Stomach (tissue), 9 donors: ENCODE results near the gene DLL4. TPM values are rescaled to one million over a fixed set of nuclear protein-coding genes. Genes with fewer than 3 reads are reported as not detected.
"Not testable (repeated sequence)": the region's sequence is repeated elsewhere in the genome, so short reads cannot be mapped to it uniquely, and the experiment has no call there.

Experiments used
- DNase-seq, 2 donors: peaks; one replicate each; pipeline versions ENCODE4 v3.0.0 to v3.0.0-alpha.2; 2013 to 2019
- H3K27ac ChIP-seq, 5 donors: fragments of 200-600 bp in 4 of 5; sonication (generic) in 4 of 5; one replicate each; pipeline ENCODE4 v1.5.1; 2013 to 2019; ENCODE audit warnings: mild to moderate bottlenecking in 1 of 5, moderate library complexity in 1 of 5
- H3K27me3 ChIP-seq, 3 donors: fragments of 200-600 bp; sonication (generic); one replicate each; pipeline ENCODE4 v1.5.1; 2017 to 2019; ENCODE audit warnings: mixed run types in 1 of 3
- H3K36me3 ChIP-seq, 4 donors: fragments of 200-600 bp; sonication (generic); 1 replicate in 3 of 4; 2 replicates in 1 of 4; pipeline ENCODE4 v1.5.1; 2016 to 2019
- H3K4me1 ChIP-seq, 4 donors: fragments of 200-600 bp; sonication (generic); one replicate each; pipeline ENCODE4 v1.5.1; 2016 to 2019
- H3K4me3 ChIP-seq, 4 donors: fragments of 200-600 bp; sonication (generic) in 3 of 4; one replicate each; pipeline ENCODE4 v1.5.1; 2016 to 2019; ENCODE audit warnings: mild to moderate bottlenecking in 1 of 4
- H3K9me3 ChIP-seq, 4 donors: fragments of 200-600 bp; sonication (generic); one replicate each; pipeline ENCODE4 v1.5.1; 2016 to 2019
- CTCF ChIP-seq, 7 experiments: fragments of 450-650 bp in 4 of 7; fragments of 200-600 bp in 3 of 7; sonication (generic) in 3 of 7; IDR thresholded peaks; one replicate each; pipeline ENCODE4 v1.5.1; 2016 to 2019; ENCODE audit warnings: antibody characterized with exemption in 7 of 7, control low read depth in 2 of 7, mild to moderate bottlenecking in 1 of 7
- EP300 ChIP-seq: sonication (generic); formaldehyde crosslinking; IDR thresholded peaks from one replicate; pipeline ENCODE4 v1.6.1; 2017; ENCODE audit warnings: antibody characterized with exemption
- POLR2A ChIP-seq, 4 donors: fragments of 450-650 bp; IDR thresholded peaks; one replicate each; pipeline ENCODE4 v1.6.1; 2016; ENCODE audit warnings: antibody characterized with exemption in 4 of 4, control low read depth in 2 of 4, mild to moderate bottlenecking in 1 of 4, moderate library complexity in 1 of 4
- POLR2AphosphoS5 ChIP-seq, 3 donors: sonication (generic); formaldehyde crosslinking; IDR thresholded peaks; one replicate each; pipeline ENCODE4 v1.6.1; 2016; ENCODE audit warnings: antibody characterized with exemption in 3 of 3
- WGBS, 5 donors: extraction: QIAGEN DNeasy Blood & Tissue Kit in 3 of 5; methylation state at CpG; one replicate each; pipeline versions ENCODE4 v1.1.5 to v1.1.7; 2013 to 2018; 5-methylcytosine and 5-hydroxymethylcytosine counted together
- intact Hi-C: fragments of 100-400 bp; cut with DNase I; formaldehyde crosslinking; loops from one replicate; pipeline ENCODE4 v1.15.1; 2023; ENCODE audit warnings: low total_unique reads
- polyA plus RNA-seq, 3 donors: library from polyadenylated mRNA; stranded (reverse); fragments of 200-250 nt; gene quantifications; one replicate each; pipeline ENCODE4 v1.2.3, GENCODE V29; 2013
- total RNA-seq, 5 donors: library from RNA; depleted of rRNA; stranded (reverse); fragments of >200 nt; gene quantifications; one replicate each; pipeline versions ENCODE4 v1.1.0 to v1.2.3, GENCODE V29; 2014 to 2016
- donor health status: healthy with polysubstance abuse.
- donor health status: Bipolar disorder and iron deficiency.
- donor health status: healthy.

Gene DLL4
- total and polyA plus RNA-seq, 8 donors = 0.56 to 20.0 (median 2.0) TPM

GRCh38 chr15:40960151-40960885, 31.2 kb downstream of the DLL4 start:
- Histone ChIP-seq H3K36me3 (no peaks in the 10 kb centered on the region), H3K27me3 (no peaks in the 10 kb centered on the region), H3K27ac (peak overlapping the region in 3 of 5 donors; percentile 45 to 71 (median 57)), H3K4me1 (peaks cover 14 to 34% (median 18%) of the 10 kb centered on the region in 4 donors), H3K4me3 (no peak overlapping the region), H3K9me3 (no peaks in the 10 kb centered on the region)
- intact Hi-C loops = no loop called here
- no peak for DNase-seq
- TF ChIP-seq EP300 (no peak), POLR2AphosphoS5 (IDR thresholded peaks at IDR 0.05) (no peak), CTCF (IDR thresholded peaks at IDR 0.05) (no peak), POLR2A (IDR thresholded peaks at IDR 0.05) (no peak)
- 90 to 95% (median 92%) methylated on average over 15 to 16 of the region's 16 CpGs for WGBS, 5 donors

GRCh38 chr15:40960925-40961324, 31.8 kb downstream of the DLL4 start:
- Histone ChIP-seq H3K4me1 (peaks cover 10 to 37% (median 19%) of the 10 kb centered on the region in 4 donors), H3K27ac (peak overlapping the region in 3 of 5 donors; percentile 45 to 71 (median 57)), H3K9me3 (no peaks in the 10 kb centered on the region), H3K36me3 (no peaks in the 10 kb centered on the region), H3K4me3 (no peak overlapping the region), H3K27me3 (no peaks in the 10 kb centered on the region)
- WGBS, 5 donors = 39 to 67% (median 55%) methylated on average over 9 to 11 of the region's 11 CpGs
- peak; percentile 71 to 80 for DNase-seq
- intact Hi-C loops = no loop called here
- peak in 1 of 3 donors; percentile 83 for TF ChIP-seq POLR2AphosphoS5 (IDR thresholded peaks at IDR 0.05)
- no peak for TF ChIP-seq CTCF (IDR thresholded peaks at IDR 0.05)

GRCh38 chr15:40961740-40962139, 32.6 kb downstream of the DLL4 start:
- H3K27ac ChIP-seq, H3K4me3 ChIP-seq, H3K36me3 ChIP-seq, DNase-seq, H3K9me3 ChIP-seq, intact Hi-C loops, H3K27me3 ChIP-seq: not testable (repeated sequence)
- H3K4me1 ChIP-seq = peaks cover 10 to 32% (median 22%) of the 10 kb centered on the region in 4 donors
- 93 to 100% (median 95%) methylated on average over 1 to 25 of the region's 25 CpGs for WGBS, 5 donors

- WGBS, 5 donors = 87 to 92% (median 90%) methylated on average over 14 of the region's 14 CpGs
- H3K36me3 ChIP-seq, H3K27me3 ChIP-seq, H3K4me3 ChIP-seq, H3K27ac ChIP-seq, DNase-seq, intact Hi-C loops, H3K9me3 ChIP-seq: not testable (repeated sequence)
- H3K4me1 ChIP-seq = peaks cover 8 to 27% (median 19%) of the 10 kb centered on the region in 4 donors
These were observed 33.2 kb downstream of the DLL4 start for GRCh38 chr15:40962317-40962716.

- TF ChIP-seq EP300 (no peak), POLR2AphosphoS5 (IDR thresholded peaks at IDR 0.05) (no peak), POLR2A (IDR thresholded peaks at IDR 0.05) (no peak), CTCF (IDR thresholded peaks at IDR 0.05) (no peak)
- Histone ChIP-seq H3K27me3 (no peaks in the 10 kb centered on the region), H3K4me1 (peaks cover 0 to 18% (median 12%) of the 10 kb centered on the region in 4 donors), H3K27ac (no peak overlapping the region), H3K9me3 (no peaks in the 10 kb centered on the region), H3K4me3 (no peak overlapping the region), H3K36me3 (no peaks in the 10 kb centered on the region)
- 89 to 96% (median 93%) methylated on average over 12 of the region's 12 CpGs for WGBS, 5 donors
- no peak for DNase-seq
- intact Hi-C loops = no loop called here
These were observed 34.1 kb downstream of the DLL4 start for GRCh38 chr15:40963201-40963600.
